HUES48 (cell line): ENCODE data around the gene PRKCE.

Experiments used
- H3K27ac ChIP-seq: one replicate; pipeline ENCODE4 v1.7.0; 2013; ENCODE audit warnings: low read depth, low read length, inconsistent platforms
- H3K27me3 ChIP-seq: 2 replicates; pipeline ENCODE4 v1.6.1; 2013; ENCODE audit warnings: mild to moderate bottlenecking, low read length; ENCODE audit not compliant: control insufficient read depth, insufficient read depth
- H3K36me3 ChIP-seq: 2 replicates; pipeline ENCODE4 v1.6.1; 2013; ENCODE audit warnings: low read length; ENCODE audit not compliant: control insufficient read depth, insufficient read depth
- H3K4me1 ChIP-seq: 2 replicates; pipeline ENCODE4 v1.6.1; 2013; ENCODE audit warnings: mild to moderate bottlenecking, low read length; ENCODE audit not compliant: control insufficient read depth, insufficient read depth
- H3K4me3 ChIP-seq: 2 replicates; pipeline ENCODE4 v1.5.1; 2013; ENCODE audit warnings: mild to moderate bottlenecking, low read depth, low read length
- H3K9ac ChIP-seq: 2 replicates; pipeline ENCODE4 v1.6.1; 2013; ENCODE audit warnings: mild to moderate bottlenecking, low read depth, low read length, moderate library complexity
- H3K9me3 ChIP-seq: 2 replicates; pipeline ENCODE4 v1.6.1; 2013; ENCODE audit warnings: low read length; ENCODE audit not compliant: control insufficient read depth, insufficient read depth

Gene PRKCE

GRCh38 chr2:45974056-45974455 lies 322.6 kb downstream of the PRKCE start:
- H3K27me3 ChIP-seq: no peaks in the 10 kb centered on the region
- H3K9ac ChIP-seq: no peak overlapping the region
- no peak overlapping the region for H3K27ac ChIP-seq
- H3K9me3 ChIP-seq: no peaks in the 10 kb centered on the region
- no peaks in the 10 kb centered on the region for H3K36me3 ChIP-seq
- no peak overlapping the region for H3K4me3 ChIP-seq
- no peaks in the 10 kb centered on the region for H3K4me1 ChIP-seq

- Histone ChIP-seq H3K27me3 (no peaks in the 10 kb centered on the region), H3K4me1 (no peaks in the 10 kb centered on the region), H3K9ac (no peak overlapping the region), H3K4me3 (no peak overlapping the region), H3K9me3 (no peaks in the 10 kb centered on the region), H3K36me3 (no peaks in the 10 kb centered on the region), H3K27ac (no peak overlapping the region)
Observed at GRCh38 chr2:45974762-45975408, 323.4 kb downstream of the PRKCE start.

GRCh38 chr2:45975752-45976517 lies 324.5 kb downstream of the PRKCE start:
- Histone ChIP-seq H3K4me1 (no peaks in the 10 kb centered on the region), H3K36me3 (no peaks in the 10 kb centered on the region), H3K4me3 (no peak overlapping the region), H3K27me3 (no peaks in the 10 kb centered on the region), H3K9ac (no peak overlapping the region), H3K9me3 (no peaks in the 10 kb centered on the region), H3K27ac (no peak overlapping the region)

GRCh38 chr2:45978302-45978859 lies 326.9 kb downstream of the PRKCE start:
- Histone ChIP-seq H3K9me3 (no peaks in the 10 kb centered on the region), H3K27ac (no peak overlapping the region), H3K27me3 (no peaks in the 10 kb centered on the region), H3K9ac (no peak overlapping the region), H3K4me1 (no peaks in the 10 kb centered on the region), H3K4me3 (no peak overlapping the region), H3K36me3 (no peaks in the 10 kb centered on the region)

GRCh38 chr2:45979065-45979464 lies 327.6 kb downstream of the PRKCE start:
- H3K9me3 ChIP-seq: no peaks in the 10 kb centered on the region
- H3K27me3 ChIP-seq: no peaks in the 10 kb centered on the region
- no peaks in the 10 kb centered on the region for H3K36me3 ChIP-seq
- H3K4me1 ChIP-seq: no peaks in the 10 kb centered on the region
- no peak overlapping the region for H3K4me3 ChIP-seq
- no peak overlapping the region for H3K27ac ChIP-seq
- no peak overlapping the region for H3K9ac ChIP-seq

GRCh38 chr2:45980161-45980865 lies 328.8 kb downstream of the PRKCE start:
- no peaks in the 10 kb centered on the region for H3K27me3 ChIP-seq
- no peaks in the 10 kb centered on the region for H3K4me1 ChIP-seq
- H3K4me3 ChIP-seq: no peak overlapping the region
- H3K9ac ChIP-seq: no peak overlapping the region
- H3K27ac ChIP-seq: no peak overlapping the region
- H3K36me3 ChIP-seq: no peaks in the 10 kb centered on the region
- H3K9me3 ChIP-seq: no peaks in the 10 kb centered on the region

GRCh38 chr2:45981384-45981930 lies 330.0 kb downstream of the PRKCE start:
- H3K27me3 ChIP-seq: no peaks in the 10 kb centered on the region
- no peaks in the 10 kb centered on the region for H3K36me3 ChIP-seq
- H3K27ac ChIP-seq: no peak overlapping the region
- H3K9ac ChIP-seq: no peak overlapping the region
- no peaks in the 10 kb centered on the region for H3K9me3 ChIP-seq
- no peaks in the 10 kb centered on the region for H3K4me1 ChIP-seq
- no peak overlapping the region for H3K4me3 ChIP-seq

- H3K9me3 ChIP-seq: no peaks in the 10 kb centered on the region
- H3K27me3 ChIP-seq: no peaks in the 10 kb centered on the region
- H3K9ac ChIP-seq: no peak overlapping the region
- no peak overlapping the region for H3K27ac ChIP-seq
- no peaks in the 10 kb centered on the region for H3K36me3 ChIP-seq
- H3K4me1 ChIP-seq: no peaks in the 10 kb centered on the region
- no peak overlapping the region for H3K4me3 ChIP-seq
Observed at GRCh38 chr2:45982096-45982495, 330.6 kb downstream of the PRKCE start.

- no peaks in the 10 kb centered on the region for H3K27me3 ChIP-seq
- no peak overlapping the region for H3K9ac ChIP-seq
- H3K4me1 ChIP-seq: no peaks in the 10 kb centered on the region
- no peak overlapping the region for H3K4me3 ChIP-seq
- H3K9me3 ChIP-seq: no peaks in the 10 kb centered on the region
- H3K36me3 ChIP-seq: no peaks in the 10 kb centered on the region
- no peak overlapping the region for H3K27ac ChIP-seq
Observed at GRCh38 chr2:45983213-45983612, 331.7 kb downstream of the PRKCE start.

GRCh38 chr2:45984366-45984765 lies 332.9 kb downstream of the PRKCE start:
- H3K27me3 ChIP-seq: no peaks in the 10 kb centered on the region
- H3K27ac ChIP-seq: no peak overlapping the region
- H3K36me3 ChIP-seq: no peaks in the 10 kb centered on the region
- no peaks in the 10 kb centered on the region for H3K9me3 ChIP-seq
- H3K4me3 ChIP-seq: no peak overlapping the region
- no peaks in the 10 kb centered on the region for H3K4me1 ChIP-seq
- no peak overlapping the region for H3K9ac ChIP-seq
